NB4 (cell line): ENCODE measurements around the gene APOL2.

Experiments used
- POLR2A ChIP-seq: IDR thresholded peaks from 2 replicates; pipeline ENCODE4 v1.6.1; 2011; ENCODE audit warnings: mild to moderate bottlenecking; ENCODE audit not compliant: insufficient read length; ENCODE audit errors: extremely low read depth
- TF ChIP-seq, protein P1 (sequence below): IDR thresholded peaks from one replicate; pipeline ENCODE4 v1.5.1; 2012; ENCODE audit warnings: low read depth, low read length

DNA sequence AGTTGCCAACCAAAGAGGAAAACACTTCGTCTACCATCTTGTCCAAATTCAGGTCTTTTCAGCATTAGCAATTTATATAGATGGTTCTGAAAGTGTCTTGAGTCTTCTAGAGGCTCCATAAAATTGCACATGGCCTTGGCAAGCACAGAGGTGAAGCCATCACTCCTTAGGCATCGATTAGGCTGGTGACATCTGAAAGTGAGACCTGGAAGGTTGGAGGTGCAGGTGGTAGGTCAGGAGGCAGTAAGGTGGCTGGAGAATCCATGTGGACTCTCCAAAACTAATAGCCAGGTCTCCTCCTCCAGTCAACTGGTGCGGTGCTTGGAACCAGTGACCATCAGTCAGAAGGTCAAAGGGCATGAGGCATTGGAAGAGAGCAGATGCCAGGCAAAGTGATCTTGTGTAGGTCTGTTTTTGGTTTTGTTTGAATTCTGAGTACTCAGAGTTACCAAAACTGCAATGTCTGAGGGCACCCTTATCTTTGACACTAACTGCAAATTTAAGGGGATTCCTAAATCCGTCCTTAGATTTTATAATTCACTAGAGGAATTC, 6.6 kb upstream of the APOL2 start:
- TF ChIP-seq, protein P1, sequence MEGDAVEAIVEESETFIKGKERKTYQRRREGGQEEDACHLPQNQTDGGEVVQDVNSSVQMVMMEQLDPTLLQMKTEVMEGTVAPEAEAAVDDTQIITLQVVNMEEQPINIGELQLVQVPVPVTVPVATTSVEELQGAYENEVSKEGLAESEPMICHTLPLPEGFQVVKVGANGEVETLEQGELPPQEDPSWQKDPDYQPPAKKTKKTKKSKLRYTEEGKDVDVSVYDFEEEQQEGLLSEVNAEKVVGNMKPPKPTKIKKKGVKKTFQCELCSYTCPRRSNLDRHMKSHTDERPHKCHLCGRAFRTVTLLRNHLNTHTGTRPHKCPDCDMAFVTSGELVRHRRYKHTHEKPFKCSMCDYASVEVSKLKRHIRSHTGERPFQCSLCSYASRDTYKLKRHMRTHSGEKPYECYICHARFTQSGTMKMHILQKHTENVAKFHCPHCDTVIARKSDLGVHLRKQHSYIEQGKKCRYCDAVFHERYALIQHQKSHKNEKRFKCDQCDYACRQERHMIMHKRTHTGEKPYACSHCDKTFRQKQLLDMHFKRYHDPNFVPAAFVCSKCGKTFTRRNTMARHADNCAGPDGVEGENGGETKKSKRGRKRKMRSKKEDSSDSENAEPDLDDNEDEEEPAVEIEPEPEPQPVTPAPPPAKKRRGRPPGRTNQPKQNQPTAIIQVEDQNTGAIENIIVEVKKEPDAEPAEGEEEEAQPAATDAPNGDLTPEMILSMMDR: no peak
- TF ChIP-seq POLR2A: no peak
